ENCODE measurements around the gene CYP2C9. TPM values are rescaled to one million over a fixed set of nuclear protein-coding genes. Genes with fewer than 3 reads are reported as not detected.

The CYP2C9 gene
- total and polyA plus RNA-seq, 2 of the 13 experiments (the other 11 are each of a cell fraction or from before 2014, with no cell fraction given): not detected

DNA sequence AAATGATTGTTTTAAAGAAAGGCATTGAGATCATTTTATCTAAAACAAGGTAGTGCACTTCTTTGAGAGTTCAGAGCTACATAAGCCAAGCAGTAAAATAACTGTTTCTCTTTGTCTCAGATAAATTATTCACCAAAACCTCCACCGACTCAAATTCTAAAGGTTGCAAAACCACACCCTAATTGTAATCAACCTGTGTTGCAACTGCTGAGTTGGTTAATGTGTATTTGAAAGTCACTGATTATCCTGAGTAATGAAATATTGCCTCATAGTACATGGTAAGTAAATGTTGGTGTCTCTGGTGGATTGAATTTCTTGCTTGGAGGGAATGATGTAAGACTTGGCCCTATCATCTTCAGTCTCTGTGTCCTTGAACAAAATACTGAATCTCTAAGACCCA is 35.9 kb upstream of the CYP2C9 start (continued):
- TF ChIP-seq ZNF564 (CRISPR knock-in tag; IDR thresholded peaks at IDR 0.05): no peak
- no peak for TF ChIP-seq ATAD3A (CRISPR knock-in tag; IDR thresholded peaks at IDR 0.05)
- no peak for TF ChIP-seq SOX6 (IDR thresholded peaks at IDR 0.05)
- TF ChIP-seq SOX6 (CRISPR knock-in tag; IDR thresholded peaks at IDR 0.05): peak; percentile 85
- no peak for TF ChIP-seq KAT2B (IDR thresholded peaks at IDR 0.05; ENCODE audit: borderline replicate concordance, low read depth, low read length)
- 0 out of 2 replicates have a peak, but pooled peaks have one; percentile 37 for TF ChIP-seq HDAC1 (CRISPR knock-in tag; IDR thresholded peaks at IDR 0.05)
- TF ChIP-seq, protein P1, sequence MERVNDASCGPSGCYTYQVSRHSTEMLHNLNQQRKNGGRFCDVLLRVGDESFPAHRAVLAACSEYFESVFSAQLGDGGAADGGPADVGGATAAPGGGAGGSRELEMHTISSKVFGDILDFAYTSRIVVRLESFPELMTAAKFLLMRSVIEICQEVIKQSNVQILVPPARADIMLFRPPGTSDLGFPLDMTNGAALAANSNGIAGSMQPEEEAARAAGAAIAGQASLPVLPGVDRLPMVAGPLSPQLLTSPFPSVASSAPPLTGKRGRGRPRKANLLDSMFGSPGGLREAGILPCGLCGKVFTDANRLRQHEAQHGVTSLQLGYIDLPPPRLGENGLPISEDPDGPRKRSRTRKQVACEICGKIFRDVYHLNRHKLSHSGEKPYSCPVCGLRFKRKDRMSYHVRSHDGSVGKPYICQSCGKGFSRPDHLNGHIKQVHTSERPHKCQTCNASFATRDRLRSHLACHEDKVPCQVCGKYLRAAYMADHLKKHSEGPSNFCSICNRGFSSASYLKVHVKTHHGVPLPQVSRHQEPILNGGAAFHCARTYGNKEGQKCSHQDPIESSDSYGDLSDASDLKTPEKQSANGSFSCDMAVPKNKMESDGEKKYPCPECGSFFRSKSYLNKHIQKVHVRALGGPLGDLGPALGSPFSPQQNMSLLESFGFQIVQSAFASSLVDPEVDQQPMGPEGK (CRISPR knock-in tag; IDR thresholded peaks at IDR 0.05): no peak
- peak; percentile 59 for TF ChIP-seq POGZ (CRISPR knock-in tag; IDR thresholded peaks at IDR 0.05)
- TF ChIP-seq AGO2 (optimal IDR thresholded peaks at IDR 0.05; ENCODE audit: low read depth, low read length): no peak
- no peak for TF ChIP-seq PAWR (CRISPR knock-in tag; IDR thresholded peaks at IDR 0.05; ENCODE audit: borderline replicate concordance)
- TF ChIP-seq ZNF652 (CRISPR knock-in tag; IDR thresholded peaks at IDR 0.05; ENCODE audit: borderline replicate concordance, low read depth): no peak; the same call in 1 of the 2 replicates
- TF ChIP-seq FOXK1 (CRISPR knock-in tag; IDR thresholded peaks at IDR 0.05; ENCODE audit: borderline replicate concordance, low read depth): peak; percentile 36; the same call in 1 of the 2 replicates
- no peak for TF ChIP-seq ZSCAN30 (CRISPR knock-in tag; IDR thresholded peaks at IDR 0.05)
- 0 out of 2 replicates have a peak, but pooled peaks have one; percentile 15 for TF ChIP-seq MLX (CRISPR knock-in tag; IDR thresholded peaks at IDR 0.05)
- TF ChIP-seq ZBTB8A (CRISPR knock-in tag; IDR thresholded peaks at IDR 0.05; ENCODE audit: borderline replicate concordance, low read depth): no peak
- TF ChIP-seq GLI4 (CRISPR knock-in tag; IDR thresholded peaks at IDR 0.05; ENCODE audit: borderline replicate concordance): no peak
- no peak for TF ChIP-seq POLR2AphosphoS2 (IDR thresholded peaks at IDR 0.05; ENCODE audit: low read depth, low read length)
- peak; percentile 94 for TF ChIP-seq GATAD2A (CRISPR knock-in tag; IDR thresholded peaks at IDR 0.05)
- TF ChIP-seq, protein P2, sequence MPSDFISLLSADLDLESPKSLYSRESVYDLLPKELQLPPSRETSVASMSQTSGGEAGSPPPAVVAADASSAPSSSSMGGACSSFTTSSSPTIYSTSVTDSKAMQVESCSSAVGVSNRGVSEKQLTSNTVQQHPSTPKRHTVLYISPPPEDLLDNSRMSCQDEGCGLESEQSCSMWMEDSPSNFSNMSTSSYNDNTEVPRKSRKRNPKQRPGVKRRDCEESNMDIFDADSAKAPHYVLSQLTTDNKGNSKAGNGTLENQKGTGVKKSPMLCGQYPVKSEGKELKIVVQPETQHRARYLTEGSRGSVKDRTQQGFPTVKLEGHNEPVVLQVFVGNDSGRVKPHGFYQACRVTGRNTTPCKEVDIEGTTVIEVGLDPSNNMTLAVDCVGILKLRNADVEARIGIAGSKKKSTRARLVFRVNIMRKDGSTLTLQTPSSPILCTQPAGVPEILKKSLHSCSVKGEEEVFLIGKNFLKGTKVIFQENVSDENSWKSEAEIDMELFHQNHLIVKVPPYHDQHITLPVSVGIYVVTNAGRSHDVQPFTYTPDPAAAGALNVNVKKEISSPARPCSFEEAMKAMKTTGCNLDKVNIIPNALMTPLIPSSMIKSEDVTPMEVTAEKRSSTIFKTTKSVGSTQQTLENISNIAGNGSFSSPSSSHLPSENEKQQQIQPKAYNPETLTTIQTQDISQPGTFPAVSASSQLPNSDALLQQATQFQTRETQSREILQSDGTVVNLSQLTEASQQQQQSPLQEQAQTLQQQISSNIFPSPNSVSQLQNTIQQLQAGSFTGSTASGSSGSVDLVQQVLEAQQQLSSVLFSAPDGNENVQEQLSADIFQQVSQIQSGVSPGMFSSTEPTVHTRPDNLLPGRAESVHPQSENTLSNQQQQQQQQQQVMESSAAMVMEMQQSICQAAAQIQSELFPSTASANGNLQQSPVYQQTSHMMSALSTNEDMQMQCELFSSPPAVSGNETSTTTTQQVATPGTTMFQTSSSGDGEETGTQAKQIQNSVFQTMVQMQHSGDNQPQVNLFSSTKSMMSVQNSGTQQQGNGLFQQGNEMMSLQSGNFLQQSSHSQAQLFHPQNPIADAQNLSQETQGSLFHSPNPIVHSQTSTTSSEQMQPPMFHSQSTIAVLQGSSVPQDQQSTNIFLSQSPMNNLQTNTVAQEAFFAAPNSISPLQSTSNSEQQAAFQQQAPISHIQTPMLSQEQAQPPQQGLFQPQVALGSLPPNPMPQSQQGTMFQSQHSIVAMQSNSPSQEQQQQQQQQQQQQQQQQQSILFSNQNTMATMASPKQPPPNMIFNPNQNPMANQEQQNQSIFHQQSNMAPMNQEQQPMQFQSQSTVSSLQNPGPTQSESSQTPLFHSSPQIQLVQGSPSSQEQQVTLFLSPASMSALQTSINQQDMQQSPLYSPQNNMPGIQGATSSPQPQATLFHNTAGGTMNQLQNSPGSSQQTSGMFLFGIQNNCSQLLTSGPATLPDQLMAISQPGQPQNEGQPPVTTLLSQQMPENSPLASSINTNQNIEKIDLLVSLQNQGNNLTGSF (CRISPR knock-in tag; IDR thresholded peaks at IDR 0.05): no peak
- TF ChIP-seq BRCA1 (CRISPR knock-in tag; IDR thresholded peaks at IDR 0.05): no peak
- no peak for TF ChIP-seq PRDM4 (CRISPR knock-in tag; IDR thresholded peaks at IDR 0.05; ENCODE audit: borderline replicate concordance)

All from HepG2 (cell line).